Heart right ventricle (tissue), 16 donors: ENCODE measurements around the gene SH3RF3. TPM values are rescaled to one million over a fixed set of nuclear protein-coding genes. Genes with fewer than 3 reads are reported as not detected.
A peak's percentile ranks its signal among the peaks of the same experiment; 100 is the strongest.

Source experiments
- ATAC-seq, 8 donors: fragments of 200-7000 bp; cut with Tn5 transposase; one replicate each; pipeline ENCODE4 v1.9.1; 2020; ENCODE audit warnings: mild to moderate bottlenecking in 8 of 8, moderate library complexity in 8 of 8, moderate number of reproducible peaks in 1 of 8
- DNase-seq, 2 donors: peaks; one replicate each; pipeline ENCODE4 v3.0.0-alpha.2; 2020
- H3K27ac ChIP-seq, 10 donors: fragments of 200-600 bp; sonication (generic) in 2 of 10; one replicate each; pipeline versions ENCODE4 v1.5.0 to v1.8.0; 2020 to 2022; ENCODE audit warnings: mild to moderate bottlenecking in 3 of 10
- H3K27me3 ChIP-seq, 7 donors: fragments of 200-600 bp; one replicate each; pipeline ENCODE4 v1.8.0; 2021 to 2022; ENCODE audit warnings: mild to moderate bottlenecking in 2 of 7
- H3K36me3 ChIP-seq, 9 donors: fragments of 200-600 bp; sonication (generic) in 1 of 9; one replicate each; pipeline versions ENCODE4 v1.5.0 to v1.8.0; 2020 to 2022; ENCODE audit warnings: mild to moderate bottlenecking in 2 of 9
- H3K4me1 ChIP-seq, 9 donors: fragments of 200-600 bp; sonication (generic) in 1 of 9; one replicate each; pipeline versions ENCODE4 v1.5.0 to v1.8.0; 2020 to 2022; ENCODE audit warnings: mild to moderate bottlenecking in 4 of 9
- H3K4me3 ChIP-seq, 10 donors: fragments of 200-600 bp; sonication (generic) in 2 of 10; one replicate each; pipeline versions ENCODE4 v1.5.0 to v1.8.0; 2020 to 2022; ENCODE audit warnings: mild to moderate bottlenecking in 7 of 10, moderate library complexity in 2 of 10
- H3K9me3 ChIP-seq, 11 donors: fragments of 200-600 bp in 10 of 11; sonication (generic) in 2 of 11; one replicate each; pipeline versions ENCODE4 v1.5.0 to v1.8.0; 2013 to 2022; ENCODE audit warnings: mild to moderate bottlenecking in 2 of 11, control low read depth in 1 of 11, moderate library complexity in 1 of 11
- CTCF ChIP-seq, 9 donors: fragments of 200-600 bp; sonication (generic) in 2 of 9; IDR thresholded peaks; one replicate each; pipeline versions ENCODE4 v1.5.0 to v1.8.0; 2021 to 2022; ENCODE audit warnings: antibody characterized with exemption in 9 of 9, mild to moderate bottlenecking in 5 of 9, moderate library complexity in 1 of 9
- WGBS, 2 donors: extraction: QIAGEN DNeasy Blood & Tissue Kit; methylation state at CpG; one replicate each; pipeline ENCODE4 v1.1.7; 2013; ENCODE audit warnings: inconsistent platforms in 1 of 2; 5-methylcytosine and 5-hydroxymethylcytosine counted together
- intact Hi-C, 10 donors: fragments of 100-400 bp; cut with DNase I; formaldehyde crosslinking; loops; one replicate each; pipeline versions ENCODE4 v1.11.1 to v1.14.2; 2022
- polyA plus RNA-seq, 2 donors: library from polyadenylated mRNA; stranded (reverse); fragments of 200-250 nt; gene quantifications; one replicate each; pipeline ENCODE4 v1.2.3, GENCODE V29; 2013
- total RNA-seq, 10 donors: library from RNA; stranded (reverse); fragmentation: NEBNext Ultra II Directional in 3 of 10; extraction: Animal tissue kit (Norgen Biotek cat#: 25700) in 3 of 10; gene quantifications; one replicate each; pipeline versions ENCODE4 v1.2.1 to v1.2.4, GENCODE V29; 2021 to 2023
- donor health status: Arrhythmogenic right ventricular cardiomyopathy.
- donor health status: ischemic (EF 13 %, LVEDD 7.1; RV severe dilation, severe dysfunction).
- donor health status: healthy with polysubstance abuse.
- donor health status: DM: no; HTN: yes; CAD: no.
- donor health status: DM: no; HTN: no; CAD: no.
- donor health status: ischemic (EF 25% LVEDD 6.9; RV normal size, moderate dysfunction).
- donor health status: ischemic (EF 25% LVEDD 5.7; RV mildly dilated, moderate dysfunction).
- donor health status: healthy.
- donor health status: DM: yes; HTN: yes; CAD: no.
- donor health status: Ischemic cardiomyopathy.
- donor health status: ischemic (EF 35%, LVEDD 5.7; RV mildly dilated, moderate dysfunction).
- donor health status: nonischemic (EF 11% LVEDD 7.7; RV severe dilation, severe dysfunction).
- donor health status: DM: yes; HTN: yes; CAD: no.
- donor health status: PGD.
- donor health status: ischemic (EF 29% LVEDD 5.4; RV normal size, mild dysfunction).
- donor health status: nonischemic (EF 23%, LVEDD 6.1; RV moderate dilation, normal function).

Gene SH3RF3
- total and polyA plus RNA-seq, 12 donors: 5.0 to 11.5 (median 8.6) TPM

- intact Hi-C loops: loop anchor here in 1 of 10 donors (10.0 kb wide), 1 partner anchor 77 kb away; no protein-coding TSS in a partner anchor
- H3K4me1 ChIP-seq: peaks cover 7 to 59% (median 43%) of the 10 kb centered on the region in 9 donors
- peaks cover 0 to 9% (median 0%) of the 10 kb centered on the region in 11 donors for H3K9me3 ChIP-seq
- no peak overlapping the region for H3K27ac ChIP-seq
- no peak for DNase-seq
- no peak overlapping the region for H3K4me3 ChIP-seq
- WGBS, 2 donors: 81 to 91% methylated on average over 10 of the region's 10 CpGs
- no peak for ATAC-seq
- TF ChIP-seq CTCF (IDR thresholded peaks at IDR 0.05): no peak
- H3K36me3 ChIP-seq: no peaks in the 10 kb centered on the region
- H3K27me3 ChIP-seq: peaks cover 0 to 8% (median 0%) of the 10 kb centered on the region in 7 donors
Observed at GRCh38 chr2:109211315-109211714, 82.3 kb downstream of the SH3RF3 start.

GRCh38 chr2:109212836-109213563, 84.0 kb downstream of the SH3RF3 start:
- WGBS, 2 donors: 96 to 97% methylated on average over 10 of the region's 10 CpGs
- peaks cover 7 to 71% (median 45%) of the 10 kb centered on the region in 9 donors for H3K4me1 ChIP-seq
- no peak overlapping the region for H3K27ac ChIP-seq

GRCh38 chr2:109213646-109214433, 84.8 kb downstream of the SH3RF3 start:
- peak overlapping the region in 1 of 10 donors; percentile 4 for H3K4me3 ChIP-seq
- H3K27me3 ChIP-seq: peaks cover 0 to 19% (median 0%) of the 10 kb centered on the region in 7 donors
- no peak for TF ChIP-seq CTCF (IDR thresholded peaks at IDR 0.05)
- 74 to 79% methylated on average over 16 of the region's 16 CpGs for WGBS, 2 donors
- no peaks in the 10 kb centered on the region for H3K36me3 ChIP-seq
- H3K27ac ChIP-seq: peak overlapping the region in 1 of 10 donors; percentile 54
- ATAC-seq: peak in 7 of 8 donors; percentile 25 to 74 (median 39)
- intact Hi-C loops: loop anchor here in 1 of 10 donors (10.0 kb wide), 1 partner anchor 79 kb away; no protein-coding TSS in a partner anchor
- no peak for DNase-seq
- H3K9me3 ChIP-seq: no peaks in the 10 kb centered on the region
- peaks cover 7 to 78% (median 53%) of the 10 kb centered on the region in 9 donors for H3K4me1 ChIP-seq

More at GRCh38 chr2:109212836-109213563, 84.0 kb downstream of the SH3RF3 start:
- intact Hi-C loops: loop anchor here in 1 of 10 donors (10.0 kb wide), 1 partner anchor 78 kb away; no protein-coding TSS in a partner anchor
- no peak for DNase-seq
- no peak overlapping the region for H3K4me3 ChIP-seq
- TF ChIP-seq CTCF (IDR thresholded peaks at IDR 0.05): no peak
- ATAC-seq: no peak
- H3K27me3 ChIP-seq: peaks cover 0 to 12% (median 0%) of the 10 kb centered on the region in 7 donors
- H3K9me3 ChIP-seq: peaks cover 0 to 7% (median 0%) of the 10 kb centered on the region in 11 donors
- no peaks in the 10 kb centered on the region for H3K36me3 ChIP-seq
